HK-2 (cell line): ENCODE results near the gene RPS21.
"Not testable (repeated sequence)": the region's sequence is repeated elsewhere in the genome, so short reads cannot be mapped to it uniquely, and the experiment has no call there.

Source experiments
- DNase-seq: peaks from one replicate; pipeline ENCODE4 v3.0.0-alpha.2; 2018; ENCODE audit not compliant: unreplicated experiment

RPS21 gene

DNA sequence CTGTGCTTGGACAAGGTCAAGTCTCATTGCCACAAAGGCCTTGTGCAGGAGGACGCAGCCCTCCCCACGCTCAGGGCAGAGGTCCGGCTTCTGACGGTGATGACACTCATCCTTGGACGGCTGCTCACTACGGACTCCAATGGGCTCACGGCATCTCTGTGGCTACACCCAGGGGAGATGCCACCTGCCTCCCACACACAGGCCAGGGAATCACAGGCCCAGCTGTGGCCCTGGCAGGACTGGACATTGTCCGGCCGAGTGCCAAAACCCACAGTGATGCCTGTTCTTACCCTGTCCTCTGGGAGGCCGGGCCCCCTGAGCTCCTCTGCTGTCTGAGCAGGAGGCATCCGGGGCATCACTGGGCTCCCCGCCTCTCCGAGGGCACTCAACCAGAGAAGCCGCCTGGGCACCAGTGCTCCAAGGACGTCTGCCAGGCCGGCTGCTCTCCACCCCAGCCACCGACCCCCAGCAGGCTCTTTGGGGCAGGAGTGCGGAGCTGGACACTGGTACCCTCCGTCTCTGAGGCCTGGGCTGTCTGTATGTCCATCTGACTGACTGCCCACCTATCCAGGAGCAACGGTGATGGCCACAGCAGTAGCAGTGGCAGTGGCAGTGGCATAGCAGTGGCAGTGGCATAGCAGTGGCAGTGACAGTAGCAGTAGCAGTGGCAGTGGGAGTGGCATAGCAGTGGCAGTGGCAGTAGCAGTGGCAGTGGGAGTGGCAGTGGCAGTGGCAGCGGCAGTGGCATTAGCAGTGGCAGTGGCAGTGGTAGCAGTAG lies 38.6 kb downstream of the RPS21 start:
- no peak for DNase-seq

GRCh38 chr20:62426059-62426348 lies 39.1 kb downstream of the RPS21 start:
- not testable (repeated sequence) for DNase-seq

DNA sequence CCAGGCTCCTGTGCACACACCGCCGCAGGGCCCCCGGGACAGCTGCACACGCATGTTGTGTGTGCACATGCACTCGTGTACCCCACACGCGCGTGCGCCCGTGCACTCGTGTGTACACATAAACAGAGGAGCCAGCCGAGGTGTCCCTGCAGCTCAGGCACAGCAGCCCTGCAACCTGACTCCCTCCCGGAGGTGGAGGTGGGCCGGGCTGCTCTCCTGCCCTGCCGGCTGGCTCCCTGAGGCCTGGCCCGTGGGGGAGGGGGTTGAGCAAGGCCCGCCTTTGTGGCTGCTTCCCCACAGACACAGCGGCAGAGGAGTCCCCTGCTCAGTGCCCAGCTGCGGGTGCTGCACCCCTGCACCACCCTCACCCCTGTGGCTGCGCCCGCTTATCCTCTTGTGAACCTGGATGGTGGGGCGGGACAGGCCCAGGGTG lies 39.8 kb downstream of the RPS21 start:
- no peak for DNase-seq

DNA sequence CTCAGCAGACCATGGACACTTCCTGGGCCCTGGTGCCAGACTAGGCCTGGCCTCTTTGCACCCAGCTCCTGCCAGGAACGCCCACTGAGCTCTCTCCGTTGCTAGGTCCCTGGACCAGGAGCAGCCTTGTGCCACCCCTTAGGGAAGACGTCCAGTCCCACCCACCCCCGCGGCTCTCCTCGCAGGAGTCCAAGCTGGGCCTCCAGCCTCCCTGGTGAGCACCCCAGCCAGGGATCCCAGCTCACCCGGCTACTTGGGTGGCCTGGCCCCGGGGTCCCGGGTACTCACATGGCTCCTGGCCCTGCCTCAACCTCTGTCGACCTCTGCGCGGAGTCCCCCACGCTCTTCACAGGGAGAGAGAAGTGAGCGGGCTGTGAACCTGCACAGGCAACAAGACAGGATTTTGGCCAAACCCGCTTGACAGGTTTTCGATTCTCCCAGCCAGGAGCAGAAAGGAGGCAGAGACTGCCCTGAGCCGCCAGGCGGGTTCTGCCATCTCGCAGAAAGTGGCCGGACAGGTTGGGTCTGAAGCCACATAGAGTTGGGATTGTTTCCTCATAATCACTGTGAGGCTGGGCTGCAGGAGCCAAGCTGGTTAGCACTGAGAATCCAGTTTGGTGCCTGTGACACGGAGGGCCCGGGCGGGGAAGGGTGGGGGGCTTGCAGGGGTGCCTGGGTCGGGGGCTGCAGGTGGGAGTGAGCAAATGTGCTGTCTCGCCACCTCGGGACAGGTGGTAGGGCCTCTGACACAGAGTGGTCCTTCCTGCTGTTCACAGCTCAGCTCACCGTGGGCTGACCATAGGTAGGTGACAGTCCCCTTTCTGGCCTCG lies 40.5 kb downstream of the RPS21 start, which contains the start of gene RBBP8NL:
RBBP8NL (minus strand) TSS at position 368 of the 830 bp plus-strand sequence. CDS start 7,892 bp downstream, outside the sequence.
- DNase-seq = no peak

DNA sequence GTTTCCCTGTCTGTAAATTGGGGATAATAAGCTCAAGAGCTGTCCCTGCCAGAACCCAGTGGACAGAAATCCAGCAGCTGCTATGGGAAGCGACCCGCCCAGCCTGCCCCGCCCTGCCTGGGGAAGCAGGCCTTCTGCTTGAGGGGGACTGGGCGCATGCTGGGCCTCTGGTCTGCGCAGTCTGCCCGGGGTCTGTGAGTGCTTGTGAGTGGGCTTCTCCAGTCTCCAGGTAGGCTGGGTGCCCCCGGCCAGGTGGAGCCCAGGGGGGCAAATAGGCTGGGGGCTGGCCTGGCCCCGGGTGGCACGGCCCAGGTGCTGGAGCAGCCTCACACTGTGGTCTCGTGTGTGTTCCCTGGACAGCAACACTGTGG lies 41.1 kb downstream of the RPS21 start:
- no peak for DNase-seq

GRCh38 chr20:62428396-62429295 lies 41.7 kb downstream of the RPS21 start:
- DNase-seq = no peak

DNA sequence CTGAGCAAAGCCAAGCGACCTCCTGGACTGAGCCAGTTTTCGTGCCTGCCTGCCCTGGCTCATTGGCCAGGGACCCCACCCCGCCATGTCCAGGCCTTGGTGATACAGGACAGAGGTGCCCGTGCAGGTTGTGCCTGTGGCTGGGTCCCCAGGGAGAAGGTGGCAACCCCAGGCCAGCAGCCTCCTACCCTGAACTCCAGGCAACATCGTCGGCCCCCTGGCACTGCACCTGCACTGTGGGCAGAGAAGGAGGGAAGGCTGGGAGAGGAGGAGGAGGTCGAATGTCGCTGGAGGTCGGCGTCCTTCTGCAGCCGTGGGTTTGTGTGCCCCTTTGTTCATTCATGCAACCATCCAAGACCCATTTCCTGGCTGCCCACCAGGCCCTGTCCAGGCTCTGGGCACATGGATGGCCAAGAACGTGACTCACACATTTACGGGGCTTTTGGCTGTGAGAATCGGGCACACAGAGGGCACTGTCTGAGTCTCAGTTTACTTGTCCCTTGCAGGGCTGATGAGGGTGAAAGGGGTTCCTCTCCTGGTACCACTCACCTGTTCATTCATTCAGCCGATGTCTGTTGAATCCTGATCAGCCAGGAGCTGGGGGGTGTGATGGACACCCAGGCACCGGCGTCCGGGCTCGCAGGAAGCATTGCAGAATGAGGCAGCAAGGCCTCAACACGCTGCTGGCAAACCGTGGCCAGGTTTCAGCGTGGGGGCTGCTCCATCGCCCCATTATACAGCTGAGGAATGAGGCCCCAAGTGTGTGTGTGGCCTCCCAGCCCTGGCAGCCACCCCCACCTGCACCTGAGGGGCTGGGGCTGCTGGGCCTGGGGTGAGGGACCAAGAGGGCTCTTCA lies 42.8 kb downstream of the RPS21 start:
- no peak for DNase-seq

DNA sequence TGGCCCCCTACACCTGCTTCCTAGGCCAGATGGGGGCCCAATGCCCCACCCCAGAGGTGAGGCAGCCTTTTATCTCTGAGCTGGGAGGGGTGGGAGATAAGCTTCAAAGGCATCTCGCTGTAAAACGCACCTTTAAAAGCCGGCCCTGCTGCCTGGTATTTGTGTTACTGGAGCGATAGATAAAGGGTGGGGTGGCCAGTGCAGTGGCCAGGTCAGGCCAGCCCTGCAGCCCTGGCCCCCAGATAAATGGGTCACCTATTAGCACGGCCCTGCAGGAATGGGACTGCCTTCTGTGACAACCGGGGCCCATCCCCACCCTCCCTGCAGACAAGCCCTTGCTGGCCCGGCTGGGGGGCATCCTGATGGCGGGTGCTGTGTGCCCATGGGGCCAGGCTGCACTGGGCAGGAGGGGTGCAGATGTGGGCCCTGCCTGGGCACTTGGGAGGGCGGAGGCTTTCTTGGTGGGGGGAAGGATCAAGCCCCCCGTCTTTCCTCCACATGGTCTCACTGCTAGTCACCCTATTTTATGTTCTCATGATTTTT lies 43.5 kb downstream of the RPS21 start:
- DNase-seq = no peak

DNA sequence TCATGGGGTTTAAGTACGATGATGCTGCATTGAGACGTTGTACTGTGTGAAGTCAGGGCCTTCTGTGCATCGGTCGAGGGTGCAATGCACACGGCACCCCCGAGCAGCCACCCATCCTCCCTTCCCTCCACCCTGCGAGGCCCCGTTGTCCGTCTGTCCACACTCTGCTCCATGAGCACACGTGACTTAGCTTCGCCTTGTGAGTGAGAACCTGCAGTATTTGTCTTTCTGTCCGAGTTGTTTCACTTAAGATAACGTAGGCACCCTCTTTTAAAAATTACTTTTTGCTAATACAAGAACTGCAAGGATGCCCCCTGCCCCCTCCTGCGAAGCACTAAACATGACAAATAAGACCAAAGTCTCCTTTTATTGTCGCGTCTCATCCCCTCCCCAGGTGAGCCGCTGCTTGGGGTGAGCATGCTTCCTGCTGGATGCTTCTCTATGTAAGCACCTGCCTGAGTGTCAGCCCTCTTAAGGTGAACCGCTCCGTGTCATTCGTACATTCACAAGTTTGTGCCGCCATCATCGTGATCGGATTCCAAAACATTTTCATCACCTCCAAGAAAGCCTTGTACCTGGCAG lies 44.1 kb downstream of the RPS21 start:
- no peak for DNase-seq

GRCh38 chr20:62433658-62434497 lies 47.0 kb downstream of the RPS21 start:
- DNase-seq = no peak

DNA sequence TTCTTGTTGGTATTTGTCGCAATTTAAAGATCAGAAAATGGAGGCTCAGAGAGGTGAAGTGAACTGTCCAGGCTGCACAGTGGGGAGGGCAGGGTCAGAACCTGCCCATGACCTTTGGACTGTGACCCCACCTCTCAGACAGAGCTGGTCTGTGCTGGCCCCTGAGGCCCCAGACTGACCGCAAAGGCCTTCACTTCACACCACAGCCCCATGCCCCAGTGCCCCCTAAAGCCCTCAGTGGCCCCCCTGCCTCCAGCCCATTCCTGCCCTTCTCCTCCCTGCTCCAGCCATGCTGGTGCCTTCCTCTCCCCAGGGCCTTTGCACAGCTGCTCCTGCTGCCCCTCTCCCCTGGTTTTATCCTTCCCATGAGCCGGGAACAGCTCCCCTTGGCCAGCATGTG lies 49.8 kb downstream of the RPS21 start:
- no peak for DNase-seq

DNA sequence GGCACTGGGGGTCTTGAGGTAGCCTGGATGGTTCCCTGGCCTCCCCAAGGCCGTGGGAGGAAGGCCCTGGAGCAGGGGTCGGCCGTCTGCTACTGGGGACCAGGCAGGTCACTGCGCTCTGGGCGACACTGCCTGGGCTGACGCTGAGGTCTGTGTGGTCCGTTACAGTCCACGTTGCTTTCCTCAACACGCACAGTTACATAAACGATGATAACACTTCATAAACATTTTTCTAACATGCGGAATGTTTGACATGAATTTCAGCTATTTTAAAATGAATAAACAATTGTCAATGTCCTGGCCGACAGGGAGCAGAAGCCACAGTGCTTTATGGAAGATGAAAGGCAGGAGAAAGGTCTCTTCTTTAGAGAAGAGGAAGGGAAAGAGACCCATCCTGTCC lies 50.6 kb downstream of the RPS21 start:
- no peak for DNase-seq

GRCh38 chr20:62437927-62438326 lies 51.0 kb downstream of the RPS21 start:
- DNase-seq = no peak
